HG02981 (cell line): ENCODE results near the gene RTKN.

Source experiments
- ATAC-seq: cut with Tn5 transposase; IDR thresholded peaks from one replicate; pipeline ENCODE4 v1.9.1; 2021; ENCODE audit warnings: mild to moderate bottlenecking, moderate library complexity; ENCODE audit not compliant: unreplicated experiment

The RTKN gene

DNA sequence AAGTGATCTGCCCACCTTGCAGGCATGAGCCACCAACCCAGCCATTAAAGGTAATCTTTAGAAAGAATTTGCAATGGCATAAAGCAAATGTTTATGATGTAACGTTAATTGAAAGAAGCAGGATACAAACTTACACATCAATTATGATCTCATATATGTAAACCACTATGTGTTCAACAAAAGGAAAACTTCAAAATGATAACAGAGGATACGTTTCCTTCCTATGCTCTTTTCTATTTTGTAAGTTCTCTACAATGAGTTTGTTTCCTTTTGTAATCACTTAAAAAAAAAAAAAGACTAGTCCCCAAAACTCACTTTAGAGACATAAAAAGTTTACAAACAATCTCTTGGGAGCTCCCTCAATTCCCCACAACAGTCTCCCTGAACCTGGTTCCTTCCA, 21.7 kb downstream of the RTKN start:
- ATAC-seq, result no peak

DNA sequence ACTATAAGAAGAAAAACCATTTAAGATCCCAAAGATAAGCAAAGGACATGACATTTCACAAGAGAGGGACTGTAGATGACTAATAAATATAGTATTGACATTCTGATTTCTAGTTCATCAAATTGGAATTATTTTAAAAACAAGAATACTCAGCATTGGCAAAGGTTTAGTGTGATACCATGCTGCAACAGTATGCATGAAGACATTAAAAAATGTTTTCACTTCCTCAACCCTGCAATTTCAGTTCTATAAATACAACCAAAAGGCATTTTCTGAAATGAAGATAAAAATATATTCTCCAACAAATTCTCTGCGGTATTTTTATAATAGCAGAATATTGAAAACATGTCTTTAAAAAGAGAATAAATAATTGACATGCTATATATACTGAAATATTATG, 22.4 kb downstream of the RTKN start:
- ATAC-seq, result no peak

DNA sequence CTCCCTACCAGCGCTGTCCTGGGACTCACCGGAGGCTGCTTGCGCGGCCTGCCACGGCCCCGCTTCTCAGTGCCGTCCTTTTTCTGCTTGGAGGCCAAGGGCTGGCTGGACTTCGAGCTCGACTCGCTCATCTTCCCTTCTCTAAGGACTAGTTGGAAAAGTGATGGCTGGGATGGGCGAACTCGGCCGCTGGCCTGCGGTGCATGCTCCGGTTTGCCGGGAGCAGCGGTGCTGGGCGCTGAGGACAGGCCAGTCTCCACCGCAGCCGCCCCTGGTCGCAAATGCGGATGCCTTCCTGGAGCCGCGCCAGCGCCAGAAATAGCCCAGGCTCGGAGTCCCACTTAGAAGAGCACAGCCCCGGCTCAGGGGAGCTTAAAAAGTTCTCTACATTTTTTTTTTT, 23.4 kb downstream of the RTKN start:
- no peak for ATAC-seq

DNA sequence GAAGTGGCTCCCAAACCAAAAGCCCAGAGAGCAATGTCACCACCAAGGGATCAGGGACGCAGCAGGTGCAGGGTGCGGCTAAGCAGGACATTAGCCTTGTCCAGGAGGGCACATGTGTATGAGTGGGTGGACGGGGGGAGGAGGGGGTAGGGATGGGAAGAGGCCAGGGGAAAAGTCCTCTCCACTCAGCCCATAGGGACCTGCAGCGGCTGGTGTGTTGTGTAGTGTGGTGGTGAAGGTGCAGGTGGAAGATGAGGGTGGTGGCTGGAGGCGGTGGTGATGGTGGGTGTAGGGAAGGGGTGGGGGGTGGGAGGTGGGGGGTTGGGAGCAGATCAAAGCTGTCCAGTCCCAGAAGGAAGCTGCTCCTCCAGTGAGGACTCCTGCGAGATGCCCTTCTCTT, 24.0 kb downstream of the RTKN start:
- no peak for ATAC-seq

DNA sequence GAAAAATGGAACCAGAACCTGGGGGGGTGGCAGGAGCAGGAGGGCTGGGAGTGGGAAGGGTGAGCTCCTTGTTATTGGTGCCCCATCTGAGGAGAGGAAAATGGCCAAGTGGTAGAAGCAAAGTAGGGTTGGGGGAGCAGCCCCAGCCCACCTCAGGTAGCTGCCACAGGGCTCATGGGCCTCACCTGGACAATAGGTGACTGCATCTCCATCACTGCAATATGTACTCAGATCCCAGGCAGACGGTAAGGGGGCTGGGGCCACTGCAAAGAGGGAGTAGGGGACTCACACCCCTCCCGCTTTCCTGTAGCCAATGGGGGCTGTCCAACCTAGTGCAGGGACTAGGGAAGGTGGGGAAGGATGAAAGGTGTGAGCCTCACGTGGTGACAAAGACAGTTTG, 24.5 kb downstream of the RTKN start:
- no peak for ATAC-seq

DNA sequence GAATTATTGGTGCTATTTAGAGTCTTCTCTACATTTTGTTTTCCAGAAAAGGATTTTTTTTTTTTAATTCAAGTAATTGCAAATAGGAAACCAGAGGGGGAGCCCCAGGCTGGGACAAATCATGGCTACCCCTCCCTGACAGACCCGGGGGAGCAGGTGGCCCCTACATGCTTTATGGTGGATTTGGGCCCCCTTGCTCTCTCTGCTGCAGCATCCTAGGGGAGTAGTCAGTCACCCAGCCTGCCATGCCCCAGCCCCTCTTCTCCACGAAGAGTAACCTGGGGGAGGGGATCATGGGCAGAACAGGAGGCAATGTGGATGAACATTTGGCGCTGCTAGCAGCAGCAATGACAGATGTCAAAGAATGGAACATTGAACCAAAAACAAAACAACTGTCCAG, 25.0 kb downstream of the RTKN start:
- no peak for ATAC-seq

DNA sequence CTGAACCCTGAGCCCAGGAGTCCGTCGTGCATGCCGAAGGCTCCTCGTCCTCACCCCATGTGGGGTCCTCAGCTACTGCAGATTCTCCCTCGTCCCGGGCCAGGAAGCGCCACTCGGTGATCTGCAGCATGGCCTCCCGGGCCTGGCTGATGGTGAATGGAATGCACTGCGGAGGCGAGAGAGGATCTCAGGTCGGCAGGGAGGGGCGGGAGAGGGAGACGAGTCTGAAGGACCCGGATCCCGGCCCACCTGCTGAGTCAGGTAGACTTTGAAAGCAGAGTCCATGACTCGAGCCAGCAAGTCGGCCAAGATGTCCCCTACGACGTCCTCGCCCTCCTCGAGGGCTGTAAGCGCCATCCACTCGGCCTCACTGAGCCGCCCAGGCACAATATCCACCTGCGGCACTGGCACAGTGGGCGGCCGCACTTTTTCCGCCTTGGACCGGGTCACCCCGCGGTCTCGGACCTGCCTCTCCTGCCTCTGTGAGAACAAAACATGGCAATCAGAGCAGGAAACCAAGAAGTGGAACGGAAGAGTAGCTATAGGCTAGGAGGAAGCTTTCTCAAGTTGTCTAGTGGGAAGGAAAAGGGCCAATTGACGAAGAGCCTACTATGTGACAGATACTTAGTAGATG, 25.9 kb downstream of the RTKN start:
- ATAC-seq, result no peak

DNA sequence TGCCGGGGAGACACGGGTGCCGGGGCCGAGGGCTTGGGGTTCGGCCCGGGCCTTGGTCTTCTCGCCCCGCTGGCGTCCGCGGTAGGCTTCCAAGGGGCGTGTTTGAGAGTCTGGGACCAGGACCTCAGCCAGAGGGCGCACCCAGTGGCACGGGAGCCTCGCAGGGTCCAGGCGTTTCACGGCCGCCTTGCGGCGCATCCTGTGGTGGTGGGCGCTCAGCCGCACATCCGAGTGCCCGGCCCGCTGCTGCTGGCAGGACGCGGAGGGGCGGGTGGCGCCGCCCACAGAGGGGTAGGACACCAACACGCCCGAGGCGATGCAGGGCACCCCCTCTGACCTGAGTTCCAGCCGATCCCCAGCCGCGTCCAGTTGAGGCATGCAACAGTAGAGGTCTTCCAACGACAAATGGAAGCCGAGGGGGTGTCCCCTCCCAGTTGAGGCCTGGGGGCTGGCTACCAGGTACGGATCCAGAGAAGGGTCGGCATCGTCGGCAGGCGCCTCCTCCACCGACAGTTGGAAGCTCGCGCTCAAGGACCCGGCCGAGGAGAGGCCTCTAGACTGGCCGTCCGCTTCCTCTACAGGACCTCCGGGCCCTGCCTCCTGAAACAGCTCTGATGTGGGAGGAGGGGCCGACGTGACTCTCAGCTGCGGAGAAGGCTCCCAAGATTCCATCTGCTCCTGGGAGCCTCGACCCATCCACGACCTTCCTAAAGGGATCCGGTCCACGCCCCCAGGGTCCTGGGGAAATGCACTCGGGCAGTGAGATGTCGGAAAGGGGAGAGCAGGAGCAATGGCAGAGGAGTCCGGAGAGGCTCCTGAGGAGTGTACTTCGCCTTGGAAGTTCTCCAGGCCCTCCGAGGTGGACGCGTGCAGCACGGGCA, 26.6 kb downstream of the RTKN start:
- peak; percentile 37 for ATAC-seq

DNA sequence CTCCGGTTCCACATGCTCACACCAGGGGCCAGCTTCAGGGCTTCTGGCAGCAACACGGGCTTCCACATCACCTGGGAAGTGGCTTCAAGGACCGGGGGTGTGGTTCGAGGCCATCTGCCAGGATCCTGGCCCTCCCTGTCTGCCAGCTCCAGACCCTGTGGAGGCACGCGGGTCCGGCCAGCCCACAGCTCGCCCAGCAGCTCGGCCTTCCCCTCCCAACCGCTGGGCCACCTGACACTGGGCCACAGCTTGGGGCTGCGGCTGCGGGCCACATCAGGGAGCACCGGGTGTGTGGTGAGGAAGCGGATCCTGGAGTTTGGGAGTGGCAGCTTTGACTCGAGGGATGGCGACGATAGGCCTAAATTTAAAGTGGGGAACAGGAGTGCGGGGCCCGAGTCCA, 27.3 kb downstream of the RTKN start:
- no peak for ATAC-seq

DNA sequence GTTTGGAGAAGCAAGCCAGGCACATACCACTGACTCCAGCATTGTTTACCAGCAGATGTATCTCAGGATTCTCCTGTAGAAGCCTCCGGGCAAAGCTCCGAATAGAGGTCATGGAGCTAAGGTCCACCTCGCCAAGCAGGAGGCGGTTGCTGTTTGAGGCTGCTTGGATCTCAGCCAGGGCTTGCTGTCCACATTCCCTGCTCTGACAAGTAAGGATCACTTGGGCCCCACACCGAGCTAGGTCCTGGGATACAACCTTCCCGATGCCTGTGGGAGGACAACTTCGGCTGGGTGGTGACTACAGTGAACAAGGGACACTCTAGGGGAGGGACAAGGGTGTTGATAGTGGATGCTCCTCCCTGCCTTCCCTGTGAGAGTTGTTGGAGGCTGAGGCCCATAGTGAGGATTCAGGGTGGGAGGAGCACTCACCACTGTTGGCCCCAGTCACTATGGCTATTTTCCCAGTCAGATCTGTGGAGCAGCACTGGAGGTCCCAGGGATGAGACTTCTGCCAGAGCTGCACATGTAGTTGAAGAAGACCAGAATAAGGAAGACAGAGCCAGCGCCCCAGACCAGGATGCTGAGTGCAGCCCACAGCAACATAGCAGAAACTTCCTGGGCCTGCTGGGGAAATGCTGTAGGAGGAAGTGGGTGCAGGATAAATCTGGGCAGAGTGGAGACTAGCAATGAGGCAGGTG, 28.6 kb downstream of the RTKN start:
- ATAC-seq, result no peak

DNA sequence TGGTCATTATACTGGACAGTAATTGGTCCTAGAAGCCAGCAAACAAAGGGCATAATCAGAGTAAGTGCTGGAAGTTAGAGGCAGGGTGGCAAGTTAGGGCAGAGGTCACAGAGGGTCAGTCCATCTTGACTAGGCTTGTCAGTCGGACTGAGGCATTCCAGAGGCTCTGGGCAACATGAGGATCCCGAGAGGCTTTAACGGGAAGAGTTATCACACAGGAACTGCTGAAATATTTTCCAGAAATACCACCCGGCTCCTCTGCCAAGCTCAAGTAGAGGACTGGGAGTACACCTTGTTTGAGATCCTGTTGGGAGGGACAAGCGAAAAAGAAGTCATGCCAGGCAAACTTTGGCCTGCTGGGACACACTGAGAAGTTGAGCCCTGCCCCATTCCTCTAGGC, 34.1 kb downstream of the RTKN start:
- ATAC-seq, result no peak

DNA sequence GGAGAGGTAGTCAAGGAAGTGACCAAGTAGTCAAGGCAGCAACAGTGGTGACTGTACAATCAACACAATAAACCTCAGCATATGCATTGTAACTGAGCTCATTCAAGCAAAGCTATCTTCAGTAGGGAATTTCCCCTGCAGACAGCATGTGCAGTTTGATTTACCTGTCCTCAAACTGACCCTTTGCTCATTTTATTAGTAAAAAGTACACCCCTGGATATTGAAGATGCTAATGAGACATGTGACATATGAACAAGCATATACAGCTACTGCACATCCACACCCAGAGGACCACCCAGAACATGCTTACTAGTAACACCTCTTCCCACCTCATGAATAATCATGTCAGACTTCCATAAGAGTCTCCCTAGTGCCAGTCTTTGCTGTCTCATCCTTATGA, 35.7 kb downstream of the RTKN start:
- ATAC-seq, result peak; percentile 81

DNA sequence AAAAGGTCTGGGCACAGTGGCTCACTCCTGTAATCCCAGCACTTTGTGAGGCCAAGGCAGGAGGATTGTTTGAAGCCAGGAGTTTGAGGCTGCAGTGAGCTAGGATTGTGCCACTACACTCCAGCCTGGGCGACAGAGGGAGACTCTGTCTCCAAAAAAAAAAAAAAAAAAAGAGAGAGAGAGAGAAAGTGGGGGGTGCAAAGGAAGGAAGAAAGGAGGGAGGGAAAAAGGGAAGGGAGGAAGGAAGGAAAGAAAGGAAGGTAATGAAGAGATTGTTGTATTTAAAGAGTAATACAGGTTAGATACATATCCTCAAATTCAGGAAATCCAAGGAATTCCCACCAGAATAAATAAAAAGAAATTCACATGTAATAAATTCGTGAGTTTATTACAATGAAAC, 39.8 kb downstream of the RTKN start:
- no peak for ATAC-seq

DNA sequence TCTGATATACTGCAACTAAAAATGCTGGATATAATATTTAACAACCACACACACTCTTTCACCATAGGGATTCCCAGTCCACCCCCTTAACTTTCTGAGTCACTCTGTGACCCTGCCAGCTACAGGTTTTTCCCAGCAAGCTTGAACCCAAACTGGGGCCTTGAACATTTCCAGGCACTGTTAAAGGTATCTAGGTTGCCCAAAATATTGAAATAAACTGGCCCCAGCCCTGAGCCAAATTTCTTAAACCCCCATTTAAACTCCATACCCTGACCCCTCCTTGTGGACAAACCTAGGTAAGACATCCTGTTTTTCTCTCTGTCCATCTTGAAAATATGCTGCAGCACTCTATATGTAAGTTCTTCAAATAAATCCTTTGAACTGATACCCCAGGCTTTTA, 42.0 kb downstream of the RTKN start:
- no peak for ATAC-seq

DNA sequence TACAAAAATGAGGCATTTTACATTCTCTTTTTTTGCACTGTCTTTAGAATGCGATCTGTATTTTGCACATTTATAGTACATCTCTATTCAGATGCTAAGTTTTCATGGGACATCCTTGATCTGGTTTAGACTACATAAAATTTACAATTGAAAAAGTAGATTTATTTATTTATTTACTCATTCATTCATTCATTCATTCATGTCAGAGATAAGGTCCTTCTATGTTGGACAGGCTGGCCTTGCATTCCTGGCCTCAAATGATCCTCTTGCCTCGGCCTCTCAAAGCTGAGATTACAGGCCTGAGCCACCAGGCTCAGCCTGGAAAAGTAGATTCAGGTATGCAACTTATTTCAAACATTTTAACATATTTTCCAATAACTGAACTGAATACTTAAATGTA, 45.6 kb downstream of the RTKN start:
- ATAC-seq, result no peak

DNA sequence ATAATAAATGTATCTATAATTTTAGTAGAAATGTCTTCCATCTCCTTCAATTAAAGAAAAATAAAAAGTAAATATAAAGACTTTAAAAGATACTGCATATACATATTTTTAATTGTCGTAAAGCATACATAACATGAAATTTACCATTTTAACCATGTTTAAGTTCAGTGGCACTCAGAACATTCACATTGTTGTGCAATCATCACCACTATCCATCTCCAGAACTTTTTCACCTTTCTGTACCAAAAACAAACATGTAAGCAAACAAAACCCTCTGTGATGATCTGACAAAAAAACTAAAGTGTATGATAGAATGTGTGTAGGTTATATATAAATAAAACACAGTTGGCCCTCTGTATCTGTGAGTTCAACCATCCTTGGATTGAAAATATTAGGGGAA, 48.2 kb downstream of the RTKN start:
- ATAC-seq, result no peak

DNA sequence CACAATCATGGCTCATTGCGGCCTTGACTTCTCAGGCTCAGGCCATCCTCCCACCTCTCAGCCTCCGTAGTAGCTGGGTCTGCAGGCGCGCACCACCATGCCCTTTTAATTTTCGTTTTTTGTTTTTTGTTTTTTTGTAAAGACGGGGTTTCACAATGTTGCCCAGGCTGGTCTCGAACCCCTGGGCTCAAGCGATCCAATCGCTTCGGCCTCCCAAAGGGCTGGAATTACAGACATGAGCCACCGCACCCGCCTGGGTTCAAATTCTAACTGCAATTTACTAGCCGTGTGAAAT, 49.3 kb downstream of the RTKN start:
- ATAC-seq, result no peak

DNA sequence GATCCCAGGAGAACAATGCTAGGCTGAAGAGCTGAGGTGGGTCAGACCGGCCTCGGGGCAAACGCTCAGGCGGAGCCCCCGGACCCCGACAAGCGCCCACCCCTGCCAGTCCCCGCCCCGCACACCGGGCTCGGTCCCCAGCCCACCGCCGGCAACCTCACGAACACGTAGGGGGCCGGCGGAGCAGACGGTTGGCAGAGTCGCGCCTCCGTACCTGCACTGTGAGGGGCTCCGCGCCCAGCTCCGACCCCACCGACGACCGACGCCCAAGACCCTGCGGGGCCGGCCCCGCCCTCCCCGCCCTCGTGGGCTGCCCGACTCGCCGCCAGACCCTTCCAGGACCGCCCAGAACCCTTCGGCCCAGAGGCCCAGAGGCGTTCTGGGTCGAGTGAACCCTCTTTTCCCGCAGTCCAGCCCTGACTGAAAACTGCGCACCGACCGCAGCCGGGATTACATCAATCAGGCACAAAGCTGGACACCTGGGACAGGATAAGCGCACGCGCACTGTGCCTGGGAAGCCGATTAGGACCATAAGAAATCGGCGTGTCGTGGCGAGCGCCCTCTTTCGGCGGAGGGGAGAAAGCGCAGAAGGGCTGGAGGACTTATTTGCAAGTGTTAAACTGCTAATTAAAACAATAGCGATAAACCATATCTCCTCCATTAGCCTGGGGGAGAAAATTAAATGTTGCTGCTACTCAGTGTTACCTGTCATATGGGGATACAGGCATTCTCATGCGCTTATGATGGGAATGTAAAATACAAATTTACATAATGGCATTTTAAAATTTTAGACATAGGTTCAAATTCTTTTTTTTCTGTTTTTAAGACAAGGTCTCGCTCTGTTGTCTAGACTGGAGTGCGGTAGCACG, 49.9 kb downstream of the RTKN start:
- peak; percentile 62 for ATAC-seq

DNA sequence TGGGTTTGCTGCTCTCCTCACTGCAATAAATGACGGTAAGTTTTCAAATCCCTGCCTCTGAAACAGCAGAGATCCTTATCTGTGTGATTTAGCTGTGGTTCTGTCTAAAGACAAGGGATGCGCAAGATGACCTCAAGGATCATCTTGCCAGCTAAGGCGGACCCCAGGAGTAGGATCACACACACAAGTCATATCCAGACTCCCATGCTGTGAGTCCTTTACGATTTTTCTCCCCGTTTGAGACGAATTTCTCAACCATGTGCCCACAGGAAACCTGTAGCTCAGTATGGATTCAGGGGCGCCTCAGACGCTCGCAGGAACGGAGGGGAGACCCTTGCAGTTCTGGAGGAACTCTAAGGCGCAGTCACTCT, 50.5 kb downstream of the RTKN start:
- peak; percentile 25 for ATAC-seq

DNA sequence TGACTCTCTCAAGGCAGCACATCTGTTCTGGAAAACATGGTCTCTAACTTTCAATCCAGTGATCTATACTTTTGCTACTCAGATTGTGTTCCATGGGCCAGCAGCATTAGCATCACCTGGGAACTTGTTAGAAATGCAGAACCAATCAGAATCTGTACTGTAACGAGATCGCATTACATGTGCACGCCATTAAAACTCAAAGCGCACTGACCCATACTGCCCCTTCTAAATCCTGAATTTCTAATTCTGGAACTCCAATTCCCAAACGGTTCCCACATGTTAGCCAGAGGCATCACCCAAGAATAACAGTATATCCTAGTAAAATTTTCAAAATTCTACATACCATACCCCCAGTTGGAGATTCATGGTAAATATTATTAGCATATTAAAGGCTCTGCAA, 51.1 kb downstream of the RTKN start:
- no peak for ATAC-seq

DNA sequence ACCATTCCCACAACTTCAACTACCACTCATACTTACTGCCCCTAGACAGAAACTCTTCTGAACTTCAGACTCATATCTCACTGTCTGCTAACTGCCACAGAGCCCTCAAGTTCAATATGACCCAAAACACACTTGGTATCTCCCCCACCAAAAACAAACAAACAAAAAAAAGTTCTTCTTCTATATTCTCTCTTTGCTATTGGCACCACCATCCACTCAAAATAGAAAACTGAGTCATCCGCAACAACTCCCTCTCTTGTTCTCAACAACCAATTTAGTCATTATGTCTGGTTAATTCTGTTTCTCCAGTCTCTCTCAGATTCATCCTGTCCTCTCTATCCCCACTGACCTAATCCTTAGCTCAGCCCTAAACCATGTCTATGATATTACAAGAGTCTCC, 54.4 kb downstream of the RTKN start:
- no peak for ATAC-seq
